Heart left ventricle (tissue), 16 donors: ENCODE results near the gene ZDHHC22. TPM values are rescaled to one million over a fixed set of nuclear protein-coding genes. Genes with fewer than 3 reads are reported as not detected.

Source experiments
- ATAC-seq, 4 donors: fragments of 200-7000 bp; cut with Tn5 transposase; one replicate each; pipeline ENCODE4 v1.9.1; 2020 to 2022; ENCODE audit warnings: moderate library complexity in 4 of 4, mild to moderate bottlenecking in 3 of 4, moderate number of reproducible peaks in 1 of 4
- DNase-seq, 5 donors: peaks; one replicate each; pipeline ENCODE4 v3.0.0-alpha.2; 2020
- H3K27ac ChIP-seq, 12 donors: fragments of 200-600 bp; sonication (generic) in 4 of 12; one replicate each; pipeline versions ENCODE4 v1.5.0 to v1.8.0; 2016 to 2022; ENCODE audit warnings: mild to moderate bottlenecking in 2 of 12
- H3K27me3 ChIP-seq, 9 donors: fragments of 200-600 bp; sonication (generic) in 2 of 9; one replicate each; pipeline versions ENCODE4 v1.5.1 to v1.8.0; 2016 to 2022; ENCODE audit warnings: mild to moderate bottlenecking in 3 of 9
- H3K36me3 ChIP-seq, 9 donors: fragments of 200-600 bp; sonication (generic) in 2 of 9; one replicate each; pipeline versions ENCODE4 v1.5.0 to v1.8.0; 2018 to 2022; ENCODE audit warnings: mild to moderate bottlenecking in 2 of 9
- H3K4me1 ChIP-seq, 12 donors: fragments of 200-600 bp; sonication (generic) in 4 of 12; one replicate each; pipeline versions ENCODE4 v1.5.0 to v1.8.0; 2016 to 2022; ENCODE audit warnings: mild to moderate bottlenecking in 3 of 12
- H3K4me3 ChIP-seq, 12 donors: fragments of 200-600 bp; sonication (generic) in 4 of 12; one replicate each; pipeline versions ENCODE4 v1.5.0 to v1.8.0; 2017 to 2022; ENCODE audit warnings: mild to moderate bottlenecking in 9 of 12, moderate library complexity in 4 of 12
- H3K9me3 ChIP-seq, 12 donors: fragments of 200-600 bp; sonication (generic) in 4 of 12; one replicate each; pipeline versions ENCODE4 v1.5.0 to v1.8.0; 2016 to 2022; ENCODE audit warnings: mild to moderate bottlenecking in 1 of 12
- POLR2A ChIP-seq, 2 donors: fragments of 450-650 bp; IDR thresholded peaks; one replicate each; pipeline ENCODE4 v1.6.1; 2017; ENCODE audit warnings: antibody characterized with exemption in 2 of 2, mild to moderate bottlenecking in 2 of 2, moderate library complexity in 2 of 2
- WGBS, 4 donors: extraction: QIAGEN DNeasy Blood & Tissue Kit in 2 of 4; methylation state at CpG; one replicate each; pipeline versions ENCODE4 v1.1.5 to v1.1.7; 2013 to 2018; 5-methylcytosine and 5-hydroxymethylcytosine counted together
- intact Hi-C, 10 donors: fragments of 100-400 bp; cut with DNase I; formaldehyde crosslinking; loops; one replicate each; pipeline versions ENCODE4 v1.11.1 to v1.14.2; 2022
- polyA plus RNA-seq, 2 donors: library from polyadenylated mRNA; stranded (reverse); fragments of 200-250 nt; gene quantifications; one replicate each; pipeline ENCODE4 v1.2.3, GENCODE V29; 2013
- total RNA-seq, 9 donors: library from RNA; depleted of rRNA in 2 of 9; stranded (reverse); fragments of >200 nt in 2 of 9; fragmentation: NEBNext Ultra II Directional in 3 of 9; extraction: Animal tissue kit (Norgen Biotek cat#: 25700) in 3 of 9; gene quantifications; one replicate each; pipeline versions ENCODE4 v1.1.0 to v1.2.4, GENCODE V29; 2016 to 2023
- TF ChIP-seq, protein P1 (sequence below), 12 donors: fragments of 200-600 bp; sonication (generic) in 4 of 12; IDR thresholded peaks; one replicate each; pipeline versions ENCODE4 v1.5.0 to v1.8.0; 2018 to 2022; ENCODE audit warnings: antibody characterized with exemption in 12 of 12, mild to moderate bottlenecking in 5 of 12
- donor health status: ischemic (EF 13 %, LVEDD 7.1; RV severe dilation, severe dysfunction).
- donor health status: healthy with polysubstance abuse.
- donor health status: DM: no; HTN: yes; CAD: no.
- donor health status: DM: no; HTN: no; CAD: no.
- donor health status: ischemic (EF 25% LVEDD 6.9; RV normal size, moderate dysfunction).
- donor health status: ischemic (EF 25% LVEDD 5.7; RV mildly dilated, moderate dysfunction).
- donor health status: healthy.
- donor health status: DM: yes; HTN: yes; CAD: no.
- donor health status: ischemic (EF 35%, LVEDD 5.7; RV mildly dilated, moderate dysfunction).
- donor health status: nonischemic (EF 11% LVEDD 7.7; RV severe dilation, severe dysfunction).
- donor health status: DM: yes; HTN: yes; CAD: no.
- donor health status: PGD.
- donor health status: ischemic (EF 29% LVEDD 5.4; RV normal size, mild dysfunction).
- donor health status: nonischemic (EF 23%, LVEDD 6.1; RV moderate dilation, normal function).

The ZDHHC22 gene
- total and polyA plus RNA-seq, 11 donors: 0.12 TPM; not detected in 10

DNA sequence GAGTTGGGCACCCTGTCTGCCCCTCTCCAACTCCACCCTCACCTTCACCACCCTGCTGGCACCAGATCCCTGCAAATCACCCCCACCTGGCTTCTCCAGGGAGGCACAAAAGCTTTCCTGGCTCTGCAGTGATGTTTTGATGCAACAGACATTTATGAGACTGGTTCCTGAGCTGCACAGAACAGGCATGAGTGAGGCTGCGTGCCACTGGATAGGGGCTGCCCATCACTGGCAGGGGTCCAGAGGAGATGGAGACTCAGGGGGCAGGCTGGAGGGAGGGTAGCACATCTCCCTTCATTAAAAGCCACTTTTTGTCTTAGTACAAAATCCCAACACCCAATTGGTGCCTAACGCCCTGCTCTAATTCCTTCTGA, 17.3 kb upstream of the ZDHHC22 start:
- peaks cover 0 to 12% (median 6%) of the 10 kb centered on the region in 9 donors for H3K27me3 ChIP-seq
- no peak for ATAC-seq
- H3K9me3 ChIP-seq: no peaks in the 10 kb centered on the region
- H3K27ac ChIP-seq: peak overlapping the region in 1 of 12 donors; percentile 45
- no peaks in the 10 kb centered on the region for H3K36me3 ChIP-seq
- TF ChIP-seq POLR2A (IDR thresholded peaks at IDR 0.05): no peak
- TF ChIP-seq, protein P1, sequence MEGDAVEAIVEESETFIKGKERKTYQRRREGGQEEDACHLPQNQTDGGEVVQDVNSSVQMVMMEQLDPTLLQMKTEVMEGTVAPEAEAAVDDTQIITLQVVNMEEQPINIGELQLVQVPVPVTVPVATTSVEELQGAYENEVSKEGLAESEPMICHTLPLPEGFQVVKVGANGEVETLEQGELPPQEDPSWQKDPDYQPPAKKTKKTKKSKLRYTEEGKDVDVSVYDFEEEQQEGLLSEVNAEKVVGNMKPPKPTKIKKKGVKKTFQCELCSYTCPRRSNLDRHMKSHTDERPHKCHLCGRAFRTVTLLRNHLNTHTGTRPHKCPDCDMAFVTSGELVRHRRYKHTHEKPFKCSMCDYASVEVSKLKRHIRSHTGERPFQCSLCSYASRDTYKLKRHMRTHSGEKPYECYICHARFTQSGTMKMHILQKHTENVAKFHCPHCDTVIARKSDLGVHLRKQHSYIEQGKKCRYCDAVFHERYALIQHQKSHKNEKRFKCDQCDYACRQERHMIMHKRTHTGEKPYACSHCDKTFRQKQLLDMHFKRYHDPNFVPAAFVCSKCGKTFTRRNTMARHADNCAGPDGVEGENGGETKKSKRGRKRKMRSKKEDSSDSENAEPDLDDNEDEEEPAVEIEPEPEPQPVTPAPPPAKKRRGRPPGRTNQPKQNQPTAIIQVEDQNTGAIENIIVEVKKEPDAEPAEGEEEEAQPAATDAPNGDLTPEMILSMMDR (IDR thresholded peaks at IDR 0.05): no peak
- intact Hi-C loops: loop anchor here in 6 of 10 donors (5.0 to 10.0 kb wide), 3 partner anchors 156 to 386 kb away; no protein-coding TSS in a partner anchor
- no peak overlapping the region for H3K4me3 ChIP-seq
- H3K4me1 ChIP-seq: peaks cover 0 to 25% (median 0%) of the 10 kb centered on the region in 12 donors
- WGBS, 4 donors: 61 to 77% (median 70%) methylated on average over 2 of the region's 2 CpGs
- no peak for DNase-seq

DNA sequence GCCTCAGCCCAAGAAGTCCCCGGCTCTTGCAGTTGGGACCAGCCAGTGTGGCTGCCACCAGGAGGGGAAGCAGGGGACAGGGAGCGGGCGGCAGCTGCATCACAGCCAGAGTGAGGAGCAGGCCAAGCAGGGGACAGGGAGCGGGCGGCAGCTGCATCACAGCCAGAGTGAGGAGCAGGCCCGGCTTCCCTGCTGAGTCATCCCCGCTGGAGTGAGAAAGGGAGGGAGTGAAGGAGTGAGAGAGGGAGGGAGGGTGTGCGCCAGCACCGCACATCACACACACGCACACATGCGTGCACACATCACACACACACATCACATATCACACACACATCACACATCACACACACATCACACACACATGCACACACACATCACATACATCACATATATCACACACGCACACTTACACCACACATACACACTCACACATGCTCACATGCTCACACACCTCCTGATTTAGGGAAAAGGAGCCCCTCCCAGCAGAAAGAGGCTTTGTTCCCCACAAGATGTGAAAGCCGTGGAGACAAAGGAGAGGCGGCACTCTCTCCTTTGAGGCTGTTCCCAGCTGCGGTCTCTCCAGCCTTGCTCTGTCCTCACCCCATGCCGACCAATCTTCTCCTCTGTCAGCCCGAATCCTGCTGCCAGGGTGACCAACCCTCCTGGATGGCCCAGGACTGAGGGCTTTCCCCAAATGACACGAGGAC, 16.7 kb upstream of the ZDHHC22 start:
- ATAC-seq (peak; percentile 73 to 96 (median 90)), DNase-seq (peak in 4 of 5 donors; percentile 35 to 74 (median 70))
- Histone ChIP-seq H3K36me3 (no peaks in the 10 kb centered on the region), H3K27ac (peak overlapping the region in 4 of 12 donors; percentile 14 to 45 (median 33)), H3K4me1 (peaks cover 0 to 25% (median 0%) of the 10 kb centered on the region in 12 donors), H3K4me3 (no peak overlapping the region), H3K27me3 (peaks cover 0 to 13% (median 8%) of the 10 kb centered on the region in 9 donors), H3K9me3 (no peaks in the 10 kb centered on the region)
- 11 to 30% (median 22%) methylated on average over 16 to 18 of the region's 18 CpGs for WGBS, 4 donors
- intact Hi-C loops: loop anchor here in 6 of 10 donors (5.0 to 10.0 kb wide), 3 partner anchors 156 to 386 kb away; no protein-coding TSS in a partner anchor
- TF ChIP-seq POLR2A (IDR thresholded peaks at IDR 0.05): no peak
- TF ChIP-seq, protein P1 (IDR thresholded peaks at IDR 0.05): no peak

DNA sequence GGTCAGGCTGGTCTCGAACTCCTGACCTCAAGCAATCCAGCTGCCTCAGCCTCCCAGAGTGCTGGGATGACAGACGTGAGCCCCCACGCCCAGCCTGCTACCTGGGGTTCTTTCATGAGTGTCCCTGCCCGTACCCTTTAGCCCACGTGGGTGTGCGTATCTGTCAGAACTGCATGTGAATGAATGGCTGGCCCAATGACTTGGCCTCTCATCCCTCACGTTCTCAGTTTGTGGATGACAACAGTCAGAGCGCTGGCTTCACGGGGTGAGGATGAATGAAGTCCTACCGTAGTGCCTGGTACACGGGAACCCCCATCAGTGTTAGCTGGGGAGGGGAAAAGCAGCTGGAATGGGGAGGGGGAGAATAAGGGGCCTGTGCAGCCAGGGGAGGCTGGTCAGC, 16.1 kb upstream of the ZDHHC22 start:
- WGBS, 4 donors: 34 to 63% (median 42%) methylated on average over 10 to 11 of the region's 11 CpGs
- Histone ChIP-seq H3K27ac (peak overlapping the region in 3 of 12 donors; percentile 14 to 44 (median 22)), H3K4me1 (peaks cover 0 to 25% (median 0%) of the 10 kb centered on the region in 12 donors), H3K36me3 (no peaks in the 10 kb centered on the region), H3K9me3 (no peaks in the 10 kb centered on the region), H3K4me3 (no peak overlapping the region), H3K27me3 (peaks cover 0 to 12% (median 8%) of the 10 kb centered on the region in 9 donors)
- TF ChIP-seq POLR2A (IDR thresholded peaks at IDR 0.05): no peak
- TF ChIP-seq, protein P1 (IDR thresholded peaks at IDR 0.05): no peak
- no peak for ATAC-seq
- intact Hi-C loops: loop anchor here in 6 of 10 donors (5.0 to 10.0 kb wide), 3 partner anchors 157 to 387 kb away; no protein-coding TSS in a partner anchor
- no peak for DNase-seq

DNA sequence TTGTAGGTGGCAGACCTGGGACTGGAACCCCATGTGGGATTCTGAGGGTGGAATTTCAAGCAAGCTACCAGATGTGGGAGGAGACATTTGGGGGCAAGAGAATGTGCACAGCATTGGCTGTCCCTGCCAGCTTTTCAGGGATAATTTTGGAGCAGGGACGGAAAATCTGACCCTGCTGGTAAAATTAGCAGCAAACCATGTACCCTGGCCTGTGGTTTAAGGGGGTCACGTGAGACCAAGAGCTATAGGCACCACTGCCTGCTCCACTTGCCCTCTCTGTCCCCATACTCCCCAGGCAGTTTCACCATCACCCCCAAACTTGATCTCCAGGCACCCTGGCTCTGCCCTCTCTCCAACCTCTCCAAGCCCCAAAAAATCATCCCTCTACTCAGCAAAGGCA, 13.5 kb upstream of the ZDHHC22 start:
- WGBS, 4 donors: 30 to 58% (median 37%) methylated on average over 2 of the region's 2 CpGs

More for the DNA sequence above, 13.5 kb upstream of the ZDHHC22 start:
- TF ChIP-seq POLR2A (IDR thresholded peaks at IDR 0.05): no peak
- TF ChIP-seq, protein P1 (IDR thresholded peaks at IDR 0.05): no peak
- Histone ChIP-seq H3K4me3 (no peak overlapping the region), H3K36me3 (no peaks in the 10 kb centered on the region), H3K27me3 (peaks cover 0 to 13% (median 5%) of the 10 kb centered on the region in 9 donors), H3K27ac (no peak overlapping the region), H3K9me3 (no peaks in the 10 kb centered on the region), H3K4me1 (peaks cover 0 to 29% (median 0%) of the 10 kb centered on the region in 12 donors)
- ATAC-seq (peak; percentile 41 to 58 (median 58)), DNase-seq (no peak)
- intact Hi-C loops: loop anchor here in 6 of 10 donors (5.0 to 10.0 kb wide), 3 partner anchors 160 to 390 kb away; no protein-coding TSS in a partner anchor
